Dermis lymphatic vessel endothelial cell (primary cell): ENCODE data around the gene FAHD1. TPM values are rescaled to one million over a fixed set of nuclear protein-coding genes. Genes with fewer than 3 reads are reported as not detected.

Experiments used
- total RNA-seq: library from RNA; depleted of rRNA; stranded (reverse); fragments of >200 nt; gene quantifications from 2 replicates; pipeline ENCODE4 v1.2.1, GENCODE V29; 2014

Gene FAHD1
- 54.5 and 67.1 TPM in 2 replicates for total RNA-seq

GRCh38 chr16:1826691-1827573 is at the start of gene FAHD1, which contains the start of gene HAGH:
Gene FAHD1, plus strand, starts transcription at chr16:1827206. Its CDS starts 33 bp downstream, at chr16:1827239.
Gene HAGH, minus strand, starts transcription at chr16:1826825. Its CDS starts 38 bp downstream, at chr16:1826787.

GRCh38 chr16:1782408-1783264 is 44.4 kb upstream of the FAHD1 start, which contains the start of the genes NUBP2 and SPSB3:
Gene NUBP2, plus strand, starts transcription at chr16:1782960. Its CDS starts 61 bp downstream, at chr16:1783021.
Gene SPSB3, minus strand, starts transcription at chr16:1782571. Its CDS starts 1,088 bp downstream, at chr16:1781483.

DNA sequence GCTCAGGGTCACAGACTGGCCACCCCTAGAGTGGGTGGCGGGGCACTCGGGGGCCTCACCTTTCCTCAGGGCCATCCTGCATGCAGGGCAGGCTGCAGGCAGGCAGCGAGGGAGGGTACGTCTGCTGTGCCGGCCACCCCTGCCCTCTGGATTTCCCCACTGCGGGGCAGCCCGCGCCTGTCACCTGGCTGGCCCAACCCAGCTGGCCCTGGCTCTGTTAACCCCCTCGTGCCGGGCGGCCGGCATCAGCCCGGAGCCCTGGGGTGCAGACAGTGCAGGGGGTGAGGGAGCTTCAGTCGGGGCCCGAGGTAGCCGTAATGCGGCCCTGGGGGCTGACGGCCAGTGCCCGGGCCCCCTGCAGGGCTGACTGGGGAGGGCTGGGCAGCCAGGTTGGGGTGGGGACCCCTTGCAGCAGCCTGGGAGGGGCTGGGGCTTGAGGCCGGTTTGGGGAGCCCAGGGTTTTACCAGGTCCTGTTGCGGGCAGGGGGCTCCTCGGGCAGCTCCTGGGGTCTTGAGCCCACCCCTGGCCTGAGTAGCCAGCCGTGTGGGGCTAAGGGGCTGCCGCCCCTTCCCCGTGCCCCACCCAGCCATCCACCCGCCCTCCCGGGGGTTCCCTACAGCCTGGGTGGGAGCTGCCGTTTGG is 33.3 kb upstream of the FAHD1 start, which contains the start of gene IGFALS:
Gene IGFALS, minus strand, starts transcription at position 128 of the 643 bp plus-strand sequence. Its CDS starts 53 bp downstream, at position 75.

DNA sequence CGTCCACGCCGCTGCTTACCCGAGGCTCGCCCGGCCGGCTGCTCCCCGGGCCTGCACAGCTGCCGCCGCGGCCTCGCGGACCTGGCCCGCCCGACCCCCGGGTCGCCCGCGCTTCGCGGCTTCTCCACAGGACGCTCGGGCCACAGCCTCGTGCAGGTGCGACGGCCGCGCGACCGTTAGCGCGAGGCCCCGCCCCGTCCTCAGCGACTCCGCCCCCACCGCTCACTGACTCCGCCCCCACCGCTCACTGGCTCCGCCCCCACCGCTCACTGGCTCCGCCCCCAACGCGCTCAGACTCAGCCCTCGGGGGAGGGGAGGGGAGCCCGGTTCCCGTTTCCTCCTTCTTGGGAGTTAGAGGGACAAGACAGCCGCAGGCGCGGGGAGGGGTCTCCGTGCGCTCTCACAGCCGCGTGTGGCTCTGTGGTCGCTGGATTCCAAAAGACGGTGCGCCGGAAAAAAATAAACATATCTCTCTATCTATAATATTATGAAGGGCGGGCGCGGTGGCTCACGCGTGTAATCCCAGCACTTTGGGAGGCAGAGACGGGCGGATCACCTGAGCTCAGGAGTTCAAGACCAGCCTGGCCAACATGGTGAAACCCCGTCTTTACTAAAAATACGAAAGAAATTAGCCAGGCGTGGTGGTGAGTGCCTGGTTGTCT is 45.1 kb downstream of the FAHD1 start, which contains the start of gene MEIOB:
Gene MEIOB, minus strand, starts transcription at position 191 of the 662 bp plus-strand sequence. CDS start 3,989 bp downstream, outside the sequence.

Other genes starting within 250 kb of the FAHD1 start
- 15.5 and 18.2 TPM in 2 replicates for gene IFT140, start 215.1 kb upstream of the FAHD1 start, total RNA-seq
- gene CRAMP1, start 214.8 kb upstream of the FAHD1 start, total RNA-seq: 10.1 and 10.4 TPM in 2 replicates
- gene JPT2, start 148.9 kb upstream of the FAHD1 start, total RNA-seq: 40.2 and 42.5 TPM in 2 replicates
- 15.8 and 21.9 TPM in 2 replicates for gene MAPK8IP3, start 121.0 kb upstream of the FAHD1 start, total RNA-seq
- 33.0 and 44.9 TPM in 2 replicates for gene NME3, start 55.7 kb upstream of the FAHD1 start, total RNA-seq
- gene EME2, start 54.4 kb upstream of the FAHD1 start, total RNA-seq: 3.8 and 4.0 TPM in 2 replicates
- gene MRPS34, start 54.1 kb upstream of the FAHD1 start, total RNA-seq: 51.1 and 58.0 TPM in 2 replicates
- 41.3 and 47.0 TPM in 2 replicates for gene SPSB3, start 44.6 kb upstream of the FAHD1 start, total RNA-seq
- 54.0 and 59.8 TPM in 2 replicates for gene NUBP2, start 44.2 kb upstream of the FAHD1 start, total RNA-seq
- gene IGFALS, start 33.5 kb upstream of the FAHD1 start, total RNA-seq: 0.09 and 0.11 TPM in 2 replicates
- gene HAGH, start 381 bp upstream of the FAHD1 start, total RNA-seq: 41.3 and 78.7 TPM in 2 replicates
- gene MEIOB, start 45.0 kb downstream of the FAHD1 start, total RNA-seq: not detected in 2 replicates
- not detected in 2 replicates for gene HS3ST6, start 91.2 kb downstream of the FAHD1 start, total RNA-seq
- gene MSRB1, start 116.0 kb downstream of the FAHD1 start, total RNA-seq: 8.4 and 11.8 TPM in 2 replicates
- not detected in 2 replicates for gene RPL3L, start 127.5 kb downstream of the FAHD1 start, total RNA-seq
- 122 and 128 TPM in 2 replicates for gene NDUFB10, start 132.3 kb downstream of the FAHD1 start, total RNA-seq
- 3,346 and 3,366 TPM in 2 replicates for gene RPS2, start 137.6 kb downstream of the FAHD1 start, total RNA-seq
- not detected in 2 replicates for gene RNF151, start 139.7 kb downstream of the FAHD1 start, total RNA-seq
- gene TBL3, start 144.8 kb downstream of the FAHD1 start, total RNA-seq: 21.0 and 27.2 TPM in 2 replicates
- gene NOXO1, start 154.3 kb downstream of the FAHD1 start, total RNA-seq: 0.09 and 0.11 TPM in 2 replicates
- gene GFER, start 157.0 kb downstream of the FAHD1 start, total RNA-seq: 8.9 and 9.1 TPM in 2 replicates
- gene SYNGR3, start 162.8 kb downstream of the FAHD1 start, total RNA-seq: 1.2 and 2.2 TPM in 2 replicates
- 8.1 and 8.8 TPM in 2 replicates for gene ZNF598, start 182.6 kb downstream of the FAHD1 start, total RNA-seq
- 0.43 and 0.52 TPM in 2 replicates for gene NPW, start 192.6 kb downstream of the FAHD1 start, total RNA-seq
- gene NHERF2, start 199.7 kb downstream of the FAHD1 start, total RNA-seq: 40.3 and 40.6 TPM in 2 replicates
- 25.9 and 29.7 TPM in 2 replicates for gene NTHL1, start 220.6 kb downstream of the FAHD1 start, total RNA-seq
- 27.5 and 28.2 TPM in 2 replicates for gene TSC2, start 220.8 kb downstream of the FAHD1 start, total RNA-seq